Mucosa of descending colon (tissue), 3 donors: Measurements from ENCODE around the gene CLMN. TPM values are rescaled to one million over a fixed set of nuclear protein-coding genes. Genes with fewer than 3 reads are reported as not detected.

ENCODE experiments used
- ATAC-seq: fragments of 200-7000 bp; cut with Tn5 transposase; one replicate; pipeline ENCODE4 v1.9.1; 2020; ENCODE audit warnings: mild to moderate bottlenecking, moderate library complexity
- DNase-seq, 3 donors: peaks; one replicate each; pipeline ENCODE4 v3.0.0-alpha.2; 2020
- H3K36me3 ChIP-seq: fragments of 200-600 bp; one replicate; pipeline ENCODE4 v1.8.0; 2021; ENCODE audit warnings: low read depth, mild to moderate bottlenecking
- H3K4me1 ChIP-seq: fragments of 200-600 bp; one replicate; pipeline ENCODE4 v1.8.0; 2021; ENCODE audit warnings: low read depth, mild to moderate bottlenecking
- H3K4me3 ChIP-seq: fragments of 200-600 bp; one replicate; pipeline ENCODE4 v1.8.0; 2021; ENCODE audit warnings: mild to moderate bottlenecking
- H3K9me3 ChIP-seq: fragments of 200-600 bp; one replicate; pipeline ENCODE4 v1.8.0; 2021; ENCODE audit warnings: mild to moderate bottlenecking
- CTCF ChIP-seq: fragments of 200-600 bp; IDR thresholded peaks from one replicate; pipeline ENCODE4 v1.8.0; 2022; ENCODE audit warnings: antibody characterized with exemption, mild to moderate bottlenecking
- intact Hi-C, 2 donors: fragments of 100-400 bp; cut with DNase I in 1 of 2; cut with micrococcal nuclease in 1 of 2; formaldehyde crosslinking; loops; one replicate each; pipeline versions ENCODE4 v1.11.0 to v1.11.1; 2022; cut with DNase I, micrococcal nuclease
- total RNA-seq, 3 donors: library from RNA; stranded (reverse); fragmentation: NEBNext Ultra II Directional in 2 of 3; extraction: Animal tissue kit (Norgen Biotek cat#: 25700) in 2 of 3; gene quantifications; one replicate each; pipeline versions ENCODE4 v1.2.1 to v1.2.4, GENCODE V29; 2021 to 2023
- donor health status: DM: no; HTN: no; CAD: no; lungs with moderate emphysema.
- donor health status: DM: no; HTN: no; CAD: no.
- donor health status: DM: no; HTN: yes; CAD: no.

CLMN gene
- total RNA-seq, 3 donors from 2014 or later: 73.7 to 200 (median 132) TPM

- intact Hi-C loops: no loop called here
- Histone ChIP-seq H3K4me3 (no peak overlapping the region), H3K36me3 (no peaks in the 10 kb centered on the region), H3K9me3 (no peaks in the 10 kb centered on the region), H3K4me1 (peaks cover 29% of the 10 kb centered on the region)
- TF ChIP-seq CTCF: no peak
- ATAC-seq (no peak), DNase-seq (no peak)
Observed at GRCh38 chr14:95246870-95247269, 72.8 kb downstream of the CLMN start.

GRCh38 chr14:95245334-95245733 is 74.4 kb downstream of the CLMN start:
- Histone ChIP-seq H3K4me3 (no peak overlapping the region), H3K36me3 (no peaks in the 10 kb centered on the region), H3K4me1 (peaks cover 22% of the 10 kb centered on the region), H3K9me3 (no peaks in the 10 kb centered on the region)
- intact Hi-C loops: no loop called here
- TF ChIP-seq CTCF: no peak
- no peak for DNase-seq
- ATAC-seq: no peak

- peaks cover 15% of the 10 kb centered on the region for H3K4me1 ChIP-seq
- no peaks in the 10 kb centered on the region for H3K36me3 ChIP-seq
- no peaks in the 10 kb centered on the region for H3K9me3 ChIP-seq
- H3K4me3 ChIP-seq: no peak overlapping the region
- intact Hi-C loops: no loop called here
- ATAC-seq (no peak), DNase-seq (no peak)
- TF ChIP-seq CTCF: no peak
Observed at GRCh38 chr14:95244587-95244986, 75.1 kb downstream of the CLMN start.

- Histone ChIP-seq H3K9me3 (no peaks in the 10 kb centered on the region), H3K4me3 (no peak overlapping the region), H3K36me3 (no peaks in the 10 kb centered on the region), H3K4me1 (peaks cover 2% of the 10 kb centered on the region)
- TF ChIP-seq CTCF: no peak
- ATAC-seq (no peak), DNase-seq (no peak)
- intact Hi-C loops: no loop called here
Observed at GRCh38 chr14:95242870-95243269, 76.8 kb downstream of the CLMN start.

- H3K36me3 ChIP-seq: no peaks in the 10 kb centered on the region
- no peak overlapping the region for H3K4me3 ChIP-seq
- no peaks in the 10 kb centered on the region for H3K9me3 ChIP-seq
- intact Hi-C loops: no loop called here
- DNase-seq: peak in 1 of 3 donors; percentile 8
- no peak for ATAC-seq
- TF ChIP-seq CTCF: no peak
- peaks cover 15% of the 10 kb centered on the region for H3K4me1 ChIP-seq
Observed at GRCh38 chr14:95240859-95241813, 78.6 kb downstream of the CLMN start.
